ENCODE results near the gene AK4.
A peak's percentile ranks its signal among the peaks of the same experiment; 100 is the strongest.
"Not testable (repeated sequence)": the region's sequence is repeated elsewhere in the genome, so short reads cannot be mapped to it uniquely, and the experiment has no call there.

AK4 gene

GRCh38 chr1:65235867-65236805 lies 88.1 kb downstream of the AK4 start:
- TF ChIP-seq, protein P1, sequence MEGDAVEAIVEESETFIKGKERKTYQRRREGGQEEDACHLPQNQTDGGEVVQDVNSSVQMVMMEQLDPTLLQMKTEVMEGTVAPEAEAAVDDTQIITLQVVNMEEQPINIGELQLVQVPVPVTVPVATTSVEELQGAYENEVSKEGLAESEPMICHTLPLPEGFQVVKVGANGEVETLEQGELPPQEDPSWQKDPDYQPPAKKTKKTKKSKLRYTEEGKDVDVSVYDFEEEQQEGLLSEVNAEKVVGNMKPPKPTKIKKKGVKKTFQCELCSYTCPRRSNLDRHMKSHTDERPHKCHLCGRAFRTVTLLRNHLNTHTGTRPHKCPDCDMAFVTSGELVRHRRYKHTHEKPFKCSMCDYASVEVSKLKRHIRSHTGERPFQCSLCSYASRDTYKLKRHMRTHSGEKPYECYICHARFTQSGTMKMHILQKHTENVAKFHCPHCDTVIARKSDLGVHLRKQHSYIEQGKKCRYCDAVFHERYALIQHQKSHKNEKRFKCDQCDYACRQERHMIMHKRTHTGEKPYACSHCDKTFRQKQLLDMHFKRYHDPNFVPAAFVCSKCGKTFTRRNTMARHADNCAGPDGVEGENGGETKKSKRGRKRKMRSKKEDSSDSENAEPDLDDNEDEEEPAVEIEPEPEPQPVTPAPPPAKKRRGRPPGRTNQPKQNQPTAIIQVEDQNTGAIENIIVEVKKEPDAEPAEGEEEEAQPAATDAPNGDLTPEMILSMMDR (IDR thresholded peaks at IDR 0.05; ENCODE audit: control insufficient read depth, extremely low read depth, insufficient read depth): peak; percentile 52
- DNase-seq (ENCODE audit: low read depth): no peak

DNA sequence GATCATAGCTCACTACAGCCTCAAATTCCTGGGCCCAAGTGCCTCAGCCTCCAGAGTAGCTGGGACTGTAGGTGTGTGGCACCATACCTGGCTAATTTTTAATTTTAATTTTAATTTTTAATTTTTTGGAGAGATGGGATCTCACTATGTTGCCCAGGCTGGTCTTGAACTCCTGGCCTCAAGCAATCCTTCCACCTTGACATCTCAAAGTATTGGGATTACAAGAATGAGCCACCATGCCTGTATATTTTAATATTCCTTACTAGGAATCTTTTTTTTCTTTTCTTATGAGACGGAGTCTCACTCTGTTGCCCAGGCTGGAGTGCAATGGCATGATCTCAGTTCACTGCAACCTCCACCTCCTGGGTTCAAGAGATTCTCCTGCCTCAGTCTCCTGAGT lies 89.1 kb downstream of the AK4 start:
- not testable (repeated sequence) for H3K4me3 ChIP-seq (ENCODE audit: low read depth, low read length); DNase-seq (ENCODE audit: low read depth)

More at GRCh38 chr1:65235867-65236805, 88.1 kb downstream of the AK4 start:
- no peak overlapping the region for H3K4me3 ChIP-seq (ENCODE audit: low read depth, low read length)

DNA sequence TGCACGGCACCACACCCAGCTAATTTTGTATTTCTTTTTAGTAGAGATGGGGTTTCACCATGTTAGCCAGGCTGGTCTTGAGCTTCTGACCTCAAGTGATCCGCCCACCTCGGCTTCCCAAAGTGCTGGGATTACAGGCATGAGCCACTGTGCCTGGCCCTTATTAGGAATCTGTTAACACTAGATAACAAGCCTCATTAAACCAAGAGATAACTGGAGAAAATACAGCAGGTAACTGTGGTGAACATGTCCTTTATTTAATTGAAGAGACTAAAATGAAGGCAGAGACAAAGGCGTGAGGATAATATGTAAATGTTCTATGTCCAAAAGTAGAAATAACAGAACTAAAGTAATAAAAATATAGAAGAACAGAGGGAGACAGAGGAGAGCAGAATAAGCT lies 89.5 kb downstream of the AK4 start:
- H3K4me3 ChIP-seq (ENCODE audit: low read depth, low read length): no peak overlapping the region
- TF ChIP-seq, protein P1 (IDR thresholded peaks at IDR 0.05; ENCODE audit: control insufficient read depth, extremely low read depth, insufficient read depth): no peak
- DNase-seq (ENCODE audit: low read depth): no peak

GRCh38 chr1:65238010-65238409 lies 90.0 kb downstream of the AK4 start:
- TF ChIP-seq, protein P1 (IDR thresholded peaks at IDR 0.05; ENCODE audit: control insufficient read depth, extremely low read depth, insufficient read depth): no peak
- DNase-seq (ENCODE audit: low read depth): no peak
- no peak overlapping the region for H3K4me3 ChIP-seq (ENCODE audit: low read depth, low read length)

DNA sequence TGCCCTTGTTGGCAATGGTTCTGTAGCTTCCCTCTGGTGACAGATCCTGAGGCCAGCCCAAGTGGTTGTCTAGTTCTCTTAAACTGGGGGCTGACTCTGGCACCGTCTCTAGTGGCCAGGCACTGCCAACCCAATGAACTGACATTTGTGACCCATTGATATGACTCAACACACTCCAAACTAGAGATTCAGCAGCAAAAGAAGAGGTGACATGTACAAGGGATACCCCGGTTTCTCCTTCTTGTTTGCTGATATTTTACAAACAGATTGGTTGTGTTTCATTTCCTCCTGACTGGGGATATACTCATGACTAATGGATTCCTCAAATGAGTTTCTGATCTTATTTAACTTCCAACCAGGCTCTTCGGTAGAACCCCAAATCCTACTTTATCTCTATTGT lies 95.5 kb downstream of the AK4 start:
- no peak for DNase-seq (ENCODE audit: low read depth)
- no peak overlapping the region for H3K4me3 ChIP-seq (ENCODE audit: low read depth, low read length)
- TF ChIP-seq, protein P1 (IDR thresholded peaks at IDR 0.05; ENCODE audit: control insufficient read depth, extremely low read depth, insufficient read depth): no peak

DNA sequence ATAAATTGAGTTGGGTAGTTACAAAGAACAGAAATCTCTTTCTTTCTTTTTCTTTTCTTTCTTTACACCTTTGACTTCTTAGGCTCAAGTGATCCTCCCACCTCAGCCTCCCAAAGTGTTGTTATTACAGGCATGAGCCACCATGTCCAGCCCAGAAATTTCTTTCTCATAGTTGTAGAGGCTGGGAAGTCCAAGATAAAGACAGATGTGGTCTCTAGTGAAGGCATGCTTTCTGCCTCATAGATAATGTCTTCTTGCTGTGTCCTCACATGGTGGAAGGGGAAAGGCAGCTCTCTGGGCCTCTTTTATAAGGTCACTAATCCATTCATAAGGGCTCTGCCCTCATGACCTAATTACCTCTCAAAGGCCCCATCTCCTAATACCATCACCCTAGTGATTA lies 97.3 kb downstream of the AK4 start:
- TF ChIP-seq, protein P1 (IDR thresholded peaks at IDR 0.05; ENCODE audit: control insufficient read depth, extremely low read depth, insufficient read depth): no peak
- no peak overlapping the region for H3K4me3 ChIP-seq (ENCODE audit: low read depth, low read length)
- no peak for DNase-seq (ENCODE audit: low read depth)

DNA sequence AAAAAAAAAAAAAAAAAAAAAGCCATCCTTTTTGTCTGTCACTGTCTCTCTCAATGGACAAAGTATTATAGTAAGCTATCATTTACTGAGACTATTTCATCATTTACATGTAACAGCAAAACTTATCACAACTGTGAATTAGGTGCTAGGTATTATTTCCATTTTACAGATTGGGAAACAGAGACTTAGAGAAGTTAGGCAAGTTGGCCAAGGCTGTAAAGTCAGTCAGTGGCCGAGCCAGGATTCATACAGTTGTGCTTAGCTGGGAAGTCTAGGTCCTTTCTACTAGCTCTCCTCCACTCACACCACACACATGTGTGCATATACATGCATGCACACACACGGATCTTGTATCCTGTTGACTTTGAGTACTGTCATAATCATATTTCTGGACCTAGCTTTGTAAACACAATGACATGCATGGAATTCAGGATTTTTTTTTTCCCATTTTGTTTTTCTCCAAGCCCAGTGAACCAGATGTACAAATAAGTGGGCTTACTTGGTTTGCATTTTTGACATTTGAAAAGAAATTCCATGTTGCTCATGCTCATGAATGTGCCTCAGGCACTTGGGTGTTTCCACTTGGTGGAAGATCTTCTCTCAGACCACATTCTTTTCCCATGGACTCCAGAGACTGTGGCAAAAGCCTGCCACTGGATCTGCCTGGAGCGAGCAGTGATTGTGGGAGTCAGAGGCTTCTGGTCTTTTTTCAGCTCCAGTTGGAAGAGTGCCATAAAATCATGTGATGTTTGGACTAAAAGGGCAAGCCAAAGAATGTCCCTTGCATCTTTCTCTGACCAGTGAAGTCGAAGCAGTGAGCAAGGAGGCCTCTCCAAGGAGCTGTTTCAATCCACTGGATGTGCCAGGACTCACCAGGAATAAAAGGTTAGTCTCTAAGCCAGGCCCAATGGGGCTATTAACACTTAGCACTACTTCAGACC lies 99.7 kb downstream of the AK4 start:
- H3K4me3 ChIP-seq (ENCODE audit: low read depth, low read length): no peak overlapping the region
- no peak for DNase-seq (ENCODE audit: low read depth)
- TF ChIP-seq, protein P1 (IDR thresholded peaks at IDR 0.05; ENCODE audit: control insufficient read depth, extremely low read depth, insufficient read depth): no peak

All from LNCaP clone FGC (cell line).